RWPE1 (cell line): ENCODE measurements around the gene CDYL.

Experiments used
- CTCF ChIA-PET: fragments of 350-600 bp; sonication (Branson Sonifier 250); formaldehyde crosslinking; extraction: SDS; loops from one replicate; lab custom pipeline; 2021; lab: Yijun Ruan, JAX
- POLR2A ChIA-PET: fragments of 400-600 bp; formaldehyde crosslinking; extraction: SDS; loops from one replicate; lab custom pipeline; 2020; ENCODE audit warnings: antibody characterized with exemption; ENCODE audit not compliant: low non-redundant PET; lab: Yijun Ruan, JAX
- DNase-seq: peaks from one replicate; pipeline ENCODE4 v3.0.0; 2012; ENCODE audit warnings: low spot score
- H3K27ac ChIP-seq: fragments of 450-650 bp; 2 replicates; pipeline ENCODE4 v1.5.1; 2017
- TF ChIP-seq, protein P1 (sequence below): fragments of 450-650 bp; conservative IDR thresholded peaks from 2 replicates; pipeline ENCODE4 v1.5.1; 2017; ENCODE audit warnings: low read depth, mild to moderate bottlenecking

The CDYL gene

DNA sequence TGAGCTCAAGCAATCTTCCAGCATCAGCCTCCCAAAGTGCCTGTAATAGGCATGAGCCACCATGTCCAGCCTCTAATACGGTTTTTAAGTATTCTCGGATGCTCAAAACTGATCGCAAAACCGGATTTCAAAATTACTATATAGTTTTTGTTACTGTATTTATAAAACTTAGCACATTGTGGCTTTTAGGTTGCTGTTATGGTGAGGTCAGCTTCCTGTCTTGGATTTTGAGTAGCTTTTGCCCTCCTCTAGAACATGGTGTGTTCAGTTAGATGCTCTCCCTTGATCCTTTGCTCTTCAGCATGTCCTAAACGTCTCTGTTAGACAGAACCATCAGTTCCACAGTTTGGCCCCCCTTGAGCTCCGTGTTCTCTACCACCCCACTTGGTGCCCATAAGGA lies 131.4 kb downstream of the CDYL start:
- DNase-seq = no peak
- peak overlapping the region; percentile 31 for H3K27ac ChIP-seq
- CTCF ChIA-PET = interaction anchor here (0.6 to 0.8 kb wide), 2 partner anchors 60 to 1729 kb away, joined by 3 read pairs; no protein-coding TSS in a partner anchor
- TF ChIP-seq, protein P1, sequence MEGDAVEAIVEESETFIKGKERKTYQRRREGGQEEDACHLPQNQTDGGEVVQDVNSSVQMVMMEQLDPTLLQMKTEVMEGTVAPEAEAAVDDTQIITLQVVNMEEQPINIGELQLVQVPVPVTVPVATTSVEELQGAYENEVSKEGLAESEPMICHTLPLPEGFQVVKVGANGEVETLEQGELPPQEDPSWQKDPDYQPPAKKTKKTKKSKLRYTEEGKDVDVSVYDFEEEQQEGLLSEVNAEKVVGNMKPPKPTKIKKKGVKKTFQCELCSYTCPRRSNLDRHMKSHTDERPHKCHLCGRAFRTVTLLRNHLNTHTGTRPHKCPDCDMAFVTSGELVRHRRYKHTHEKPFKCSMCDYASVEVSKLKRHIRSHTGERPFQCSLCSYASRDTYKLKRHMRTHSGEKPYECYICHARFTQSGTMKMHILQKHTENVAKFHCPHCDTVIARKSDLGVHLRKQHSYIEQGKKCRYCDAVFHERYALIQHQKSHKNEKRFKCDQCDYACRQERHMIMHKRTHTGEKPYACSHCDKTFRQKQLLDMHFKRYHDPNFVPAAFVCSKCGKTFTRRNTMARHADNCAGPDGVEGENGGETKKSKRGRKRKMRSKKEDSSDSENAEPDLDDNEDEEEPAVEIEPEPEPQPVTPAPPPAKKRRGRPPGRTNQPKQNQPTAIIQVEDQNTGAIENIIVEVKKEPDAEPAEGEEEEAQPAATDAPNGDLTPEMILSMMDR = no peak
- POLR2A ChIA-PET = no interaction called here

DNA sequence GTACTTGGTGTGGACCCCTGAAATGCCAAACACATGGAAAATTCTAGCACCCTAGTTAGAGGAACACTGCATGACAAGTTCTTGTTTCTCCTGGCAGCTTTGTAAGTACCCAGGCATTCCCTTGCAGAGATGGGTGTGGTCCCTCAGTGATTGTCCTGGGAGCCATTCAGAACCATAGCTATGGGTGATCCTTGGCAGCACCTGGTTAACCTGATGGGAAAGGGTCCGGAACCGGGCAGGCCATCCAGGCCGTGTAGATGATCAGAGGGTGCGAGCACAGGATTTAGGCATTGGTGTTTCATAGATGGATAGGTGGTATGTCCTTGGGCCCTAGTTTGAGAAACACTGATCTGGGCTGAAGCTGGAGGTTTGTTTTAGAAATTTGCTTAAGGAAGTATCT lies 131.9 kb downstream of the CDYL start:
- ChIA-PET CTCF (interaction anchor here (0.8 kb wide), 1 partner anchor 60 kb away, joined by 3 read pairs; no protein-coding TSS in a partner anchor), POLR2A (no interaction called here)
- no peak for DNase-seq
- TF ChIP-seq, protein P1 = no peak
- 0 out of 2 replicates have a peak overlapping the region, but pooled peaks have one; percentile 17 for H3K27ac ChIP-seq

DNA sequence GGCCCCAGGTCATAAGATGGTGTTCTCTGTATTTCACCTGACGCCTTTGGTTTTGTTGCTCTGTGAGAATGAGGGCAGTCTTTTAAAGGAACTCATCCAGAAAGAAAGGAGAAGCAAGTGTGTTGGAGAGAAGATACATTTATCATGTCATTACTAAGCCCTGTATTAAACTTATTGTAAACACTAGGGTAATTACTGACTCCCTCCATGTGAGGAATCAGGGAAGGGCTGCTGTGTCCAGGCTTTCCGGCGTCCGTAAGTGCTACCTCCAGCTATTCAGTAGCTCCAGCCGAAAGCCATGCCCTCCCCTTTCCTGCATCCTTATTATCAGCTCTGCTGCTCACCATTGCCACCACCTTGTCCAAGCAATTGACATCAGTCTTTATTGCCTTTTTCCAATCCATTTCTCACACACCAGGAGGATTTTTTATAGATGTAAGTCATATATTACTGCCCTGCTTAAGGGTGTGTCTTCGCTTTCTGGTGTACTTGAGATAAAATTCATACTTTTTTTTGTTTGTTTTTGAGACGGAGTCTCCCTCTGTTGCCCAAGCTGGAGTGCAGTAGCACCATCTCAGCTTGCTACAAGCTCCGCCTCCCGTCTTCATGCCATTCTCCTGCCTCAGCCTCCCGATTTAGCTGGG lies 133.0 kb downstream of the CDYL start:
- CTCF ChIA-PET = no interaction called here
- no peak for DNase-seq
- POLR2A ChIA-PET = no interaction called here
- TF ChIP-seq, protein P1 = no peak
- no peak overlapping the region for H3K27ac ChIP-seq

DNA sequence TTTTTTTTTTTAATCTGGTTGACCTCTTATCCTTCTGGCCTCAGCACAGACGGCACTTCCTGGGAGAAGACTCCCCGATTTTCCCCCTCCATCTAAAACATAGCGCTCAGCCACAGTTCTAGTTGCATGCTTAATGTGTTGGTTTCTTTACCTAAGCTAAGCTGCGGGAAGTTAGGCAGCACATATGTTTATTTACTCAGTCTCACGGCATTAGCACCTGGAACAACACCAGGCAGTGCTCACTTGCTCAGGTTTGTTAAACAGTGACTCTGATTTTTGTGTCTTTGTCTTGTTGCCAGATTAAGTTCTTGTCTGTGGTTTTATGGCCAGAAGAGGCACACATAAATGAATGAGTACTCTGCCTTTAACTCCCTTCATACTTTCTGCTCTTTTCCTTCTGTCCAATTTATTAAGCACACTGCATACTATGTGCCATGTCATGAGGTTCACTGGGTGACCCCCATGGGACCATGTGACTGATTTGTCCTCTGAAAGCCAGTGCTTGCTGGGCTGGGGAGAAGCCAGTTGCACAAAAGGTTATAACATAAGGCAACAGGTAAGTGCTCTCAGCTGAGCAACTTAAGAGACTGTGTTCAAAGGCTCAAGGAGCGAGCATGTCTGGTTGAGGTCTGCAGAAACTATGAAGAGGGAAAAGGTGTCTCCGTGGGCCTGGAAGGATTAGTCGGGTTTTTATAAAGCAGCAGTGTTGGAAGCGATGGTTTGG lies 134.0 kb downstream of the CDYL start:
- H3K27ac ChIP-seq = no peak overlapping the region
- ChIA-PET CTCF (no interaction called here), POLR2A (no interaction called here)
- TF ChIP-seq, protein P1 = no peak
- DNase-seq = no peak

DNA sequence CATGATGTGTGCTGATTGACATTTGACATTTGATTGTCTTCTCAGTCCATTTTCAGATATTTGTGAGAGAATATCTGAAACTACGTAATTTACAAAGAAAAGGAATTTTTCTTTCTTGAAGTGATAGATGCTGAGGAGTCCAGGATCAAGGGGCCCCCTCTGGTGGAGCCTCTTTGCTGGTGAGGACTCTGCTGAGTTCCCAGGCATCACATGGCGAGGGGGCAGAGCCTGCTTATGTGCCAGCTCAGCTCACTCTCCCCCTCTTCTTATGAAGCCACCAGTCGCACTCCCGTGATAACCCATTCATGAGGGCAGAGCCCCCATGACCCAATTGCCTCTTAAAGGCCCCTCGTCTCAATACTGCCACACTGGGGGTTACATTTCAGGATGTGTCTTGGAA lies 136.4 kb downstream of the CDYL start:
- CTCF ChIA-PET = no interaction called here
- TF ChIP-seq, protein P1 = no peak
- no peak for DNase-seq
- H3K27ac ChIP-seq = no peak overlapping the region
- POLR2A ChIA-PET = no interaction called here

DNA sequence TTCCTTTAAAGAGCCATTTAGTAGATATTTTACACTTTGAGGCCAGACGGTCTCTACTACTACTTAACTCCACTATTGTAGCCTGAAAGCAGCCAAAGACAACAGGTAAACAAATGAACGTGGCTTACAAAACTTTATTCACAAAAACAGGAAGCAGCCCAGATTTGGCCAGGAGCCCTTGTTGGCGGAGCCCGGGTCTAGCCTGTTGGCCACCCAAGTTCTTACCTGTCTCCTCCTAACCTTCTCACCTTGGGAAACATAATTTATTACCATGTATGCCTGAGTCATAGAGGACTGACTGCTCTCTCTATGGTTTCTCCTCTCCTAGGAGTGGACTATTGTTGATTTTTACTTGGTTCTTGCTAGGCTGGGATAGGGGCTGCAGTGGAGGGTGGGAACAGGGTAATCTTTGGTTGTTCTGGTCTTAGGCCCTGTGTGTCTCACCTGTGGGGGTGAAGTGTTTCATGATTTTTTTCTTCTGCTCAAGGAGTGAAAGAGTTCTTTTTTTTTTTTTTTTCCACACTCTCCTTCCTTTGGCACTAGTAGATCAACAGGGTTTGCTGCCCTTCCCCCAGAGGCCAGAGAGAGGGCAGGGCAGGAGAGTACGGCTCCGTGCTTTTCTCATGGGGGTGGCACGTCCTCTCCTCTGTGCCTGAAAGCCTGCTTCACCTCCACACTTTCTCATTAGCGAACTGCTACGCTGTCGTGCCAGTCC lies 137.7 kb downstream of the CDYL start:
- TF ChIP-seq, protein P1 = no peak
- DNase-seq = peak; percentile 74
- POLR2A ChIA-PET = no interaction called here
- CTCF ChIA-PET = no interaction called here
- H3K27ac ChIP-seq = no peak overlapping the region
